Mesothelial cell of epicardium (in vitro differentiated cells): ENCODE results near the gene FREM2. TPM values are rescaled to one million over a fixed set of nuclear protein-coding genes. Genes with fewer than 3 reads are reported as not detected.
A peak's percentile ranks its signal among the peaks of the same experiment; 100 is the strongest.

Source experiments
- DNase-seq, 2 experiments: peaks; one replicate each; pipeline ENCODE4 v3.0.0; 2021; ENCODE audit warnings: low spot score in 2 of 2; ENCODE audit not compliant: unreplicated experiment in 2 of 2
- H3K27ac Mint-ChIP-seq: 2 replicates; pipeline ENCODE4 v1.8.0; 2021; ENCODE audit warnings: mixed read lengths
- H3K27me3 Mint-ChIP-seq: 2 replicates; pipeline ENCODE4 v1.8.0; 2021; ENCODE audit warnings: low read depth, mixed read lengths
- H3K36me3 Mint-ChIP-seq: 2 replicates; pipeline ENCODE4 v1.8.0; 2021; ENCODE audit warnings: mixed read lengths
- H3K4me1 Mint-ChIP-seq: 2 replicates; pipeline ENCODE4 v1.8.0; 2021; ENCODE audit warnings: mixed read lengths
- H3K4me3 Mint-ChIP-seq: 2 replicates; pipeline ENCODE4 v1.8.0; 2021; ENCODE audit warnings: mild to moderate bottlenecking, moderate library complexity, mixed read lengths
- H3K9me3 Mint-ChIP-seq: 2 replicates; pipeline ENCODE4 v1.8.0; 2021; ENCODE audit warnings: mixed read lengths
- total RNA-seq: library from RNA; stranded (reverse); gene quantifications from 3 replicates; pipeline ENCODE4 v1.2.1, GENCODE V29; 2021
- TF ChIP-seq, protein P1 (sequence below): fragments of 200-600 bp; sonication (generic); IDR thresholded peaks from one replicate; pipeline ENCODE4 v1.5.0; 2021; ENCODE audit warnings: antibody characterized with exemption; ENCODE audit not compliant: unreplicated experiment

FREM2 gene
- total RNA-seq, 1 donor from 2014 or later: 83.5 TPM

DNA sequence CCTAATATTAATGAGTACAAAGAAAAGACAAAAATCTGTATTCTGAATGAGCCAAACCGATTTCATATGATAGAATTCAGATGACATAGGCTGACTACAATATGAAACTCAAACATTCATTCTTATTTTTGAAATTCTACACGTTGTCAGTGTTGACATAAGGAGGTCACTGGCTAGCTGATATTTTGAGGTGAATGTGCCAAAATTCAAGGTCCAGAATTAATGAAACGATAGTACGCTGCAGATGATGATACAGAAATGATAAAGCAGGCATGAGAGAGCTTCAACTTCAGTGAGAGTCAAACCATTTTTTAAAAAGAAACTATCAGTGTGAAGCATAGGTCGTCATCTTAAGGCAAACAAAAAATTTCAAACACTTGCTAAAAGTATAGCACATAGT is 88.2 kb downstream of the FREM2 start:
- TF ChIP-seq, protein P1, sequence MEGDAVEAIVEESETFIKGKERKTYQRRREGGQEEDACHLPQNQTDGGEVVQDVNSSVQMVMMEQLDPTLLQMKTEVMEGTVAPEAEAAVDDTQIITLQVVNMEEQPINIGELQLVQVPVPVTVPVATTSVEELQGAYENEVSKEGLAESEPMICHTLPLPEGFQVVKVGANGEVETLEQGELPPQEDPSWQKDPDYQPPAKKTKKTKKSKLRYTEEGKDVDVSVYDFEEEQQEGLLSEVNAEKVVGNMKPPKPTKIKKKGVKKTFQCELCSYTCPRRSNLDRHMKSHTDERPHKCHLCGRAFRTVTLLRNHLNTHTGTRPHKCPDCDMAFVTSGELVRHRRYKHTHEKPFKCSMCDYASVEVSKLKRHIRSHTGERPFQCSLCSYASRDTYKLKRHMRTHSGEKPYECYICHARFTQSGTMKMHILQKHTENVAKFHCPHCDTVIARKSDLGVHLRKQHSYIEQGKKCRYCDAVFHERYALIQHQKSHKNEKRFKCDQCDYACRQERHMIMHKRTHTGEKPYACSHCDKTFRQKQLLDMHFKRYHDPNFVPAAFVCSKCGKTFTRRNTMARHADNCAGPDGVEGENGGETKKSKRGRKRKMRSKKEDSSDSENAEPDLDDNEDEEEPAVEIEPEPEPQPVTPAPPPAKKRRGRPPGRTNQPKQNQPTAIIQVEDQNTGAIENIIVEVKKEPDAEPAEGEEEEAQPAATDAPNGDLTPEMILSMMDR: no peak
- peak overlapping the region; percentile 68 for H3K27ac Mint-ChIP-seq
- DNase-seq: no peak
- H3K4me3 Mint-ChIP-seq: no peak overlapping the region
- H3K36me3 Mint-ChIP-seq: peaks cover 27% of the 10 kb centered on the region
- peaks cover 9% of the 10 kb centered on the region for H3K4me1 Mint-ChIP-seq
- no peaks in the 10 kb centered on the region for H3K27me3 Mint-ChIP-seq
- H3K9me3 Mint-ChIP-seq: no peaks in the 10 kb centered on the region

DNA sequence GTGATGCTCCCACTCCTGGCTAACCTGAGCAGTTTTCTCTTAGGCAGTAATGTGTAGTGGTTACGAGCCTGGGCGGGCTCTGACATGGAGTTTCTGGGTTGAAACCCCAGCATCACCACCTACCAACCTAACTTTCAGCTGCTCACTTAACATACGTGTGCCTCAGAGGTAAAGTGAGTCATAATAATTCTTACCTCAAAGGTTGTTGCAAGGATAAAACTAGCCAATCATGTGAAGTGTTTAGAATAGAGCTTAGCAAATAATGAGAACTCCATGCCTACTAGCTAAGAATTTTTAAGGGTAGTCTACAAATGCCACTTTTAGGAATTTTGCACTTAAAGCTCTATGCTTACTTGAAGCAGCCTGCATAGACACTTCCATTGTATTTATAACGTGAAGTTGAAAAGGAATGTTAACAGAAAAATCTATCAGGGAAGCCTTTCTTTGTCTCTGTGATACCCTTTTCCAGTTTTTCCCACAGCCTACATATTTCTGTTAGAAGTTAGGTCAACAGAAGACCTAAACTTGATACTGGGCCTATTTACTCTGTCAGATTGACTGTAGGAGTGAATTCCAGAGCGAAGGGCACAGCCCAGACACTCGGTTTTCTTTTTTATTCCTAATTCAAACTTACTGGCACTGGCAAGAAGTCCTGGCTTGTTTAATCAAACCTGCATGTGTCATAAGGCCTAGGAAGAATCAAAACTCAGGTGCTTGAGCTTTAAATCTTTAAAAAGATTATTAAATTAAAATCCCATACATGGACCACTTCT is 90.7 kb downstream of the FREM2 start:
- no peak for DNase-seq
- TF ChIP-seq, protein P1: no peak
- H3K9me3 Mint-ChIP-seq: no peaks in the 10 kb centered on the region
- H3K36me3 Mint-ChIP-seq: peaks cover 28% of the 10 kb centered on the region
- no peaks in the 10 kb centered on the region for H3K27me3 Mint-ChIP-seq
- no peak overlapping the region for H3K4me3 Mint-ChIP-seq
- H3K27ac Mint-ChIP-seq: no peak overlapping the region
- H3K4me1 Mint-ChIP-seq: no peaks in the 10 kb centered on the region

DNA sequence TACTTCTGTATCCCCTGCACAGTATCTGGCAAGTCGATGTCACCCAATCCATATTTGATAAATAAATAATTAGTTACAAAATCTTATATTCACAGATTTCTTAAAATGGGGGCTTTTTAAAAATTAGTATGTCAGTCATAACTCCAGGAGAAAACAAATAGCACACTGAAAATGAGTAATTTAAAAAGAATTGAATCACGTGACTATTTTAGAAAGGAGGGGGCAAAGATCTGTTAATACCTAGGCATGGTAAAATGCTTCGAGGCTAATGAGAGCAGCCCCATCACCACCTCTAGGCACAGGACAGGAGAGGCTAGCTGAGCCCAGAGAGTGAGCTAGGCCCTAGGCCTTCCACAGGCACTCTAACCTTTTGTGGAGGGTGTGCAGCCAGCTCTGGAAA is 94.7 kb downstream of the FREM2 start:
- no peaks in the 10 kb centered on the region for H3K27me3 Mint-ChIP-seq
- H3K9me3 Mint-ChIP-seq: no peaks in the 10 kb centered on the region
- TF ChIP-seq, protein P1: no peak
- H3K36me3 Mint-ChIP-seq: peaks cover 23% of the 10 kb centered on the region
- H3K27ac Mint-ChIP-seq: no peak overlapping the region
- no peak for DNase-seq
- peaks cover 18% of the 10 kb centered on the region for H3K4me1 Mint-ChIP-seq
- no peak overlapping the region for H3K4me3 Mint-ChIP-seq

DNA sequence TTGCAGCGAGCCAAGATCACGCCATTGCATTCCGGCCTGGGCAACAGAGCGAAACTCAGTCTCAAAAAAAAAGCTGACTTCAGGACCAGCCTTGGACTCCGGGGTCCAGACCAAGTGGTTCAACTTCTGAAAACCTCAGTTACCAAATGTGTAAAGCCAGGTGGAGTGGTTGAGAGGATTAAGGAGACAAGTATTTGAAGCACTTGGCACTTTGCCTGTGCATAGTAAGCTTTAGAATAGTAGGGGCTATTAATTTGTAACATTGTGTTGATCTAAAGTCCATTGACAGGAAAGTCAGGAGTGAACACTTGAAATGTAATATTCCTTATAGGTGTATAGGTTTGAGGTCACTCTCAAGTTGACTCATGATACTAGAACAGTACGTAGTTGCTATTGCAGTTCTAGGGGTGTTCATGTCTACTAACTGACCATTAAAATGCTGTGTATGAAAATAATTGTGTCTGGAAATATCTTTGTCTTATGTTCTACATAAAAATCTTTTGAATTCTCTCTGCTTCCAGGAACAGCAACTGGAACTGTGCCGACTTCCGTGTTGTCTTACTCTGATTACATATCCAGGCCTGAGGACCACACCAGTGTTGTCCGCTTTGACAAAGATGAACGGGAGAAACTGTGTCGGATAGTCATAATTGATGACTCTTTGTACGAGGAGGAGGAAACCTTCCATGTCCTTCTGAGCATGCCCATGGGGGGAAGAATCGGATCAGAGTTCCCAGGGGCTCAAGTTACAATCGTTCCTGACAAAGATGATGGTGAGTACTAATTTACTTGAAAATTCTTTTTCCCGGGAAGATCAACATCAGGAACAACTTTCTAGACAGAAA is 97.4 kb downstream of the FREM2 start:
- Mint-ChIP-seq H3K27ac (peak overlapping the region; percentile 89), H3K27me3 (no peaks in the 10 kb centered on the region)
- no peak for DNase-seq

DNA sequence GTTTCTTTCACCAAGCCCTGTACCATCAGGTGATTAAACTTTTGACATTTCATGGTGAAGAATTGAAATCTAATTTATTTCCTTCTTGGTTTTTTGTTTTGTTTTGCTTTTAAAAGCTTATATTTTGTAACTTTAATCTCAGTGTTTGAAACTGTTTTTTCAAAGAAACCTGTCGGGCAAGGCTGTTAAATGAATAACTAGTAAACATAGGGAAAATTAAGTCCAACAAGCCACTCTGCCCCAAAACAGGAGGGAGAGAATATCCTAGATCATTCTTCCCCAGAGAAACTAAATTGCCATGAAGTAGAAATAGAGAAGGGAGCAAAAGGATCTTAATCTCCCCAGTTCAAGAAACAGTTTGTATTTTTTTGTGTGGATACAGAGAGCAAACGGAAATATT is 98.2 kb downstream of the FREM2 start:
- Mint-ChIP-seq H3K9me3 (no peaks in the 10 kb centered on the region), H3K36me3 (peaks cover 6% of the 10 kb centered on the region), H3K4me3 (no peak overlapping the region), H3K4me1 (peaks cover 18% of the 10 kb centered on the region), H3K27me3 (no peaks in the 10 kb centered on the region), H3K27ac (peak overlapping the region; percentile 66)
- DNase-seq: no peak
- TF ChIP-seq, protein P1: no peak

More for the DNA sequence above, 97.4 kb downstream of the FREM2 start:
- peak overlapping the region; percentile 13 for H3K4me3 Mint-ChIP-seq
- peaks cover 18% of the 10 kb centered on the region for H3K4me1 Mint-ChIP-seq
- TF ChIP-seq, protein P1: no peak
- H3K9me3 Mint-ChIP-seq: no peaks in the 10 kb centered on the region
- H3K36me3 Mint-ChIP-seq: peaks cover 10% of the 10 kb centered on the region
